ENCODE results near the gene ADAMTS5. TPM values are rescaled to one million over a fixed set of nuclear protein-coding genes. Genes with fewer than 3 reads are reported as not detected.

The ADAMTS5 gene
- polyA plus RNA-seq, 3 donors = 22.0 to 28.4 (median 23.0) TPM

- DNase-seq (ENCODE audit: extremely low read depth in 1 of 11, low read depth in 9 of 11, low spot score in 4 of 11) = no peak
Observed at GRCh38 chr21:26918323-26919079, 48.4 kb downstream of the ADAMTS5 start.

GRCh38 chr21:26916799-26917198 is 50.1 kb downstream of the ADAMTS5 start:
- DNase-seq (ENCODE audit: extremely low read depth in 1 of 11, low read depth in 9 of 11, low spot score in 4 of 11) = no peak

- no peak for DNase-seq (ENCODE audit: extremely low read depth in 1 of 11, low read depth in 9 of 11, low spot score in 4 of 11)
Observed at GRCh38 chr21:26914557-26914956, 52.3 kb downstream of the ADAMTS5 start.

GRCh38 chr21:26912466-26912865 is 54.4 kb downstream of the ADAMTS5 start:
- no peak for DNase-seq (ENCODE audit: extremely low read depth in 1 of 11, low read depth in 9 of 11, low spot score in 4 of 11)

GRCh38 chr21:26909972-26910371 is 56.9 kb downstream of the ADAMTS5 start:
- peak in 9 of 11 donors; percentile 9 to 47 (median 26) for DNase-seq (ENCODE audit: extremely low read depth in 1 of 11, low read depth in 9 of 11, low spot score in 4 of 11)

- DNase-seq (ENCODE audit: extremely low read depth in 1 of 11, low read depth in 9 of 11, low spot score in 4 of 11) = no peak
Observed at GRCh38 chr21:26900980-26901379, 65.9 kb downstream of the ADAMTS5 start.

- no peak for DNase-seq (ENCODE audit: extremely low read depth in 1 of 11, low read depth in 9 of 11, low spot score in 4 of 11)
Observed at GRCh38 chr21:26892151-26892550, 74.7 kb downstream of the ADAMTS5 start.

GRCh38 chr21:26888931-26889330 is 78.0 kb downstream of the ADAMTS5 start:
- DNase-seq (ENCODE audit: extremely low read depth in 1 of 11, low read depth in 9 of 11, low spot score in 4 of 11) = no peak

GRCh38 chr21:26888256-26888655 is 78.6 kb downstream of the ADAMTS5 start:
- no peak for DNase-seq (ENCODE audit: extremely low read depth in 1 of 11, low read depth in 9 of 11, low spot score in 4 of 11)

GRCh38 chr21:26887251-26887650 is 79.6 kb downstream of the ADAMTS5 start:
- DNase-seq (ENCODE audit: extremely low read depth in 1 of 11, low read depth in 9 of 11, low spot score in 4 of 11) = no peak

- DNase-seq (ENCODE audit: extremely low read depth in 1 of 11, low read depth in 9 of 11, low spot score in 4 of 11) = no peak
Observed at GRCh38 chr21:26884436-26884835, 82.5 kb downstream of the ADAMTS5 start.

GRCh38 chr21:26883768-26884167 is 83.1 kb downstream of the ADAMTS5 start:
- no peak for DNase-seq (ENCODE audit: extremely low read depth in 1 of 11, low read depth in 9 of 11, low spot score in 4 of 11)

- peak in 6 of 11 donors; percentile 1 to 36 (median 9) for DNase-seq (ENCODE audit: extremely low read depth in 1 of 11, low read depth in 9 of 11, low spot score in 4 of 11)
Observed at GRCh38 chr21:26881504-26882228, 85.2 kb downstream of the ADAMTS5 start.

GRCh38 chr21:26877018-26877417 is 89.9 kb downstream of the ADAMTS5 start:
- no peak for DNase-seq (ENCODE audit: extremely low read depth in 1 of 11, low read depth in 9 of 11, low spot score in 4 of 11)

GRCh38 chr21:26874347-26874746 is 92.5 kb downstream of the ADAMTS5 start:
- no peak for DNase-seq (ENCODE audit: extremely low read depth in 1 of 11, low read depth in 9 of 11, low spot score in 4 of 11)

Other genes starting within 250 kb of the ADAMTS5 start
- 10 to 100 TPM; 94.8 to 98.9 (median 98.2) TPM for gene ADAMTS1, start 121.7 kb downstream of the ADAMTS5 start, polyA plus RNA-seq (ENCODE audit: insufficient read length in 3 of 3)

Data from renal cortex interstitium (tissue), 11 donors.